ENCODE measurements around the gene MBLAC1. TPM values are rescaled to one million over a fixed set of nuclear protein-coding genes. Genes with fewer than 3 reads are reported as not detected.
A peak's percentile ranks its signal among the peaks of the same experiment; 100 is the strongest.

The MBLAC1 gene
- total RNA-seq, 4 donors from 2014 or later = 3.0 to 12.5 (median 6.1) TPM

DNA sequence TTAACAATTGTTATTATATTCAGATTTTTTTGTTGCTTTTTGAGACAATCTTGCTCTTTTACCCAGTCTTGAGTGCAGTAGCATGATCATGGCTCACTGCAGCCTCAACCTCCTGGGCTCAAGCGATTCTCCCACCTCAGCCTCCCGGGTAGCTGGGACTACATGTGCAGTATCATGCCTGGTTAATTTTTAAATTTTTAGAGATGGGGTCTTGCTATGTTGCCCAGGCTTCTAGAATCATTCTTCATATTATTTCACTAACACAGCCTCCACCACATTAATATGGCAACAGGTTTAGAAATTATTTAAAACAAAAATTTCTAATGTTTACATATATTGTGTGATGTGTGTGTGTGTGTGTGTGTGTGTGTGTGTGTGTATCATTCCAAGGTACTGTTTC lies 20.5 kb downstream of the MBLAC1 start:
- intact Hi-C loops (cut with DNase I) = no loop called here
- WGBS, 2 donors = 92 to 98% methylated on average over 2 of the region's 2 CpGs
- no peak for DNase-seq
- Histone ChIP-seq H3K36me3 (no peaks in the 10 kb centered on the region), H3K4me3 (replicated peaks in 1 of 3) (no peak overlapping the region), H3K27ac (no peak overlapping the region), H3K27me3 (no peaks in the 10 kb centered on the region), H3K9me3 (no peaks in the 10 kb centered on the region), H3K4me1 (peaks cover 0 to 7% of the 10 kb centered on the region in 2 donors)
- TF ChIP-seq, protein P1, sequence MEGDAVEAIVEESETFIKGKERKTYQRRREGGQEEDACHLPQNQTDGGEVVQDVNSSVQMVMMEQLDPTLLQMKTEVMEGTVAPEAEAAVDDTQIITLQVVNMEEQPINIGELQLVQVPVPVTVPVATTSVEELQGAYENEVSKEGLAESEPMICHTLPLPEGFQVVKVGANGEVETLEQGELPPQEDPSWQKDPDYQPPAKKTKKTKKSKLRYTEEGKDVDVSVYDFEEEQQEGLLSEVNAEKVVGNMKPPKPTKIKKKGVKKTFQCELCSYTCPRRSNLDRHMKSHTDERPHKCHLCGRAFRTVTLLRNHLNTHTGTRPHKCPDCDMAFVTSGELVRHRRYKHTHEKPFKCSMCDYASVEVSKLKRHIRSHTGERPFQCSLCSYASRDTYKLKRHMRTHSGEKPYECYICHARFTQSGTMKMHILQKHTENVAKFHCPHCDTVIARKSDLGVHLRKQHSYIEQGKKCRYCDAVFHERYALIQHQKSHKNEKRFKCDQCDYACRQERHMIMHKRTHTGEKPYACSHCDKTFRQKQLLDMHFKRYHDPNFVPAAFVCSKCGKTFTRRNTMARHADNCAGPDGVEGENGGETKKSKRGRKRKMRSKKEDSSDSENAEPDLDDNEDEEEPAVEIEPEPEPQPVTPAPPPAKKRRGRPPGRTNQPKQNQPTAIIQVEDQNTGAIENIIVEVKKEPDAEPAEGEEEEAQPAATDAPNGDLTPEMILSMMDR (IDR thresholded peaks at IDR 0.05) = no peak
- TF ChIP-seq POLR2A (IDR thresholded peaks at IDR 0.05) = no peak

DNA sequence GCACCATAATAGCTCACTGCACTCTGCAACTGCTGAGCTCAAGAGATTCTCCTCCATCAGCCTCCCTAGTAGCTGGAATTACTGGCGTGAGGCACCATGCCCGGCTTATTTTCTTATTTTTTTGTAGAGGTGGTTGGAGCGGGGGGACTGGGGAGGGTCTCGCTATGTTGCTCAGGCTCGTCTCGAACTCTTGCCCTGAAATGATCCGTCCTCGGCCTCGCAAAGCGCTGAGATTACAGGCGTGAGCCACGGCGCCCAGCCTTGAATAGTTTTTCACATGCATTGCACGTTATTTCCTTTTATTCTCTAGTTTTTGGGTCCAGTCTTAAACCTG lies 21.4 kb downstream of the MBLAC1 start:
- H3K36me3 ChIP-seq = no peaks in the 10 kb centered on the region
- peaks cover 0 to 7% of the 10 kb centered on the region in 2 donors for H3K4me1 ChIP-seq
- intact Hi-C loops (cut with DNase I) = no loop called here
- no peak overlapping the region for H3K4me3 ChIP-seq (replicated peaks in 1 of 3)
- no peak for TF ChIP-seq POLR2A (IDR thresholded peaks at IDR 0.05)
- TF ChIP-seq, protein P1 (IDR thresholded peaks at IDR 0.05) = no peak
- H3K9me3 ChIP-seq = no peaks in the 10 kb centered on the region
- H3K27ac ChIP-seq = peak overlapping the region in 2 of 3 donors; percentile 10 to 28
- 25 to 32% methylated on average over 14 of the region's 14 CpGs for WGBS, 2 donors
- no peak for DNase-seq
- no peaks in the 10 kb centered on the region for H3K27me3 ChIP-seq

DNA sequence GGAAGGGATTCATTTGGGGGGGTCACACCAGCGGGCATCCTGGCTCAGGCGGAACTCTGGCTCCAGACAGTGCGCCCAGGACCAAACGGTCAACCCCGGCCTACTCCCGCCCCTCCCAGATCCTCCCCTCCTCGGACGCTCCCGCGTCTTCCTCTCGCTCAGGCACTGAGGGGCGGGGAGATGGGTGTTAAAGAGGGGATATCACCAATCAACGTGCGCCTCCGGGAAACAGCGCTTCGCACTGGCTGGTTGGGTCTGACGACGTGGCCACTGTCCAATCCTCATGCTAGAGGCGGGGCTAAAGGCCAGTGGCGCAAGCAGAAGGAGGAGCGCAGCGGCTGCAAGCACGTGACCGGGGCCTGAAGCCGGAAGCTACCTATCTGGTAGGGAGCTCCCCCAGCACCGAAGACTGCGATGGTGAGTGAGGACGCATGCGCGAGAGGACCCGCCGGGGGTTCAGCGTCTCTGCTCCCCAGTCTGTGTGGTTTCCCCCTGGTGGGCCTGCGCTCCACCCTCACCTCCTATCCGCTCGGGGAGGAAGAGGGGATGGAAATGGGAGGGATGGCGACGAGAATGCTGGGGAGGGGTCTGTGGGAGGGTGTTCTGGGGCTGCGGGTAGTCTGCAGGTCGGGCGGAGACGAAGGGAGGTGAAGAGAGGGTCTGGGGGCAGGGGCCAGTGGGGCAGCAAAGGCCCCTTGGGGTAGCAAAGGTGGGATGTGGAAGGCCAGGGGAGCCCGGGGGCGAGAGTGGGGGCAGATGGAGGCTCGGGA lies 22.0 kb downstream of the MBLAC1 start, which contains the start of gene LAMTOR4:
TSS of gene LAMTOR4 (plus strand) at position 360 of the 770 bp plus-strand sequence. CDS start at position 415, 55 bp downstream.
- H3K27ac ChIP-seq = peak within 1 kb of the TSS; percentile 21 to 88 (median 74)
- H3K27me3 ChIP-seq = no peaks in the 10 kb centered on the region
- H3K36me3 ChIP-seq = no peaks in the 10 kb centered on the region
- WGBS, 2 donors = 0 to 1% methylated on average over 32 to 34 of the region's 46 CpGs
- peak in 1 of 2 donors; percentile 84 for TF ChIP-seq POLR2A (IDR thresholded peaks at IDR 0.05)
- TF ChIP-seq, protein P1 (IDR thresholded peaks at IDR 0.05) = no peak
- H3K9me3 ChIP-seq = no peaks in the 10 kb centered on the region
- H3K4me1 ChIP-seq = peaks cover 0 to 7% of the 10 kb centered on the region in 2 donors
- intact Hi-C loops (cut with DNase I) = no loop called here
- H3K4me3 ChIP-seq (replicated peaks in 1 of 3) = peak within 1 kb of the TSS; percentile 45 to 92 (median 54)
- DNase-seq = peak; percentile 99

DNA sequence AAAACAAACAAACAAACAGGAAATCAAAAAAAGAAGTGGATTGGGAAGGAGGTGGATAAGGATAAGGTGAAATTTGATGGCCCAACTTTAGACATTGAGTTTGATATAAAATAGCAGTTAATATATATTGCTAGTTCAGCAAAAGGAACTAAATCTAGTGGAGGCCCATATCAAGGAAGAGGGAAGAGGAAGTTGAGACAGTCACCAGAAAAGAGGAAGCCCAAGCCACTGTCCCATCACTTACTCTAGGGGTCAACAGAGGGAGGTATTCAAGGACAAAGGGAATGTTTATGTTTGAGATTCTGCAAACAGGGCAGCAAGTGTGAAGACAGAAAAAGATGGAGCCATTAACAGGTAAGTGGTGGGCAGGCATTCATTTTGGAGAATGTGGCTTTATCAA lies 25.6 kb downstream of the MBLAC1 start:
- Histone ChIP-seq H3K4me1 (peaks cover 2 to 14% of the 10 kb centered on the region in 2 donors), H3K4me3 (replicated peaks in 1 of 3) (no peak overlapping the region), H3K36me3 (peaks cover 0 to 8% of the 10 kb centered on the region in 2 donors), H3K9me3 (no peaks in the 10 kb centered on the region), H3K27me3 (no peaks in the 10 kb centered on the region), H3K27ac (no peak overlapping the region)
- intact Hi-C loops (cut with DNase I) = no loop called here
- TF ChIP-seq, protein P1 (IDR thresholded peaks at IDR 0.05) = no peak
- no peak for TF ChIP-seq POLR2A (IDR thresholded peaks at IDR 0.05)
- DNase-seq = no peak

DNA sequence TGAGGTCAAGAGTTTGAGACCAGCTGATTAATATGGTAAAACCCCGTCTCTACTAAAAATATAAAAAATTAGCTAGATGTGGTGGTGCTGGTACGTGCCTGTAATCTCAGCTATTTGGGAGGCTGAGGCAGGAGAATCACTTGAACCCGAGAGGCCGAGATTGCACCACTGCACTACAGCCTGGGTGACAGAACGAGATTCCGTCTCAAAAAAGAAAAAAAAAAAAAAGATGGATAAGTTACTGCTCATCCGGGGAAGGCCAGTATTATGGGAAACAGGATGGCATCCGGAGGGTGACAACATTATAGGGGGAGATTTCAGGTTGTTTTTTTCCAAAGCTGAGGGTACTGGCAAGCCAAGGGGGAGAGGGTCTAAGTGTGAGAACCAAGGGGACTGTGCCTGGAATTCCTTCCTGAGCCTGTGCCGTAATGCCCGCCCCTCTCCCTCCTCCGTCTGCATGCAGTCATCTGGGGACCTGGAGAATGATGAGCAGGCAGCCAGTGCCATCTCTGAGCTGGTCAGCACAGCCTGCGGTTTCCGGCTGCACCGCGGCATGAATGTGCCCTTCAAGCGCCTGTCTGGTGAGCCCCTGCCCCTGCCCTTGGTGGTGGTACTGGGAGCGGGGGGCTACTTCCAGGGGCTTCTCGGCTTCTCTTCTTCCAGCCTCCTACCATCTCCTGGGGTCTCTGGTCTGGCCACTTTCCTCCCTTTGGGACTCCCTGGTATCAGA lies 26.3 kb downstream of the MBLAC1 start:
- H3K4me1 ChIP-seq = peaks cover 9 to 20% of the 10 kb centered on the region in 2 donors
- 91 to 92% methylated on average over 16 to 17 of the region's 18 CpGs for WGBS, 2 donors
- TF ChIP-seq POLR2A (IDR thresholded peaks at IDR 0.05) = no peak
- TF ChIP-seq, protein P1 (IDR thresholded peaks at IDR 0.05) = no peak
- intact Hi-C loops (cut with DNase I) = no loop called here
- no peak overlapping the region for H3K27ac ChIP-seq
- no peaks in the 10 kb centered on the region for H3K27me3 ChIP-seq
- DNase-seq = no peak
- H3K9me3 ChIP-seq = no peaks in the 10 kb centered on the region
- no peak overlapping the region for H3K4me3 ChIP-seq (replicated peaks in 1 of 3)
- H3K36me3 ChIP-seq = peaks cover 0 to 8% of the 10 kb centered on the region in 2 donors
